T-helper 9 cell (primary cell): ENCODE results near the gene BAMBI.

Experiments used
- DNase-seq: peaks from one replicate; pipeline ENCODE4 v3.0.0-alpha.2; 2020

Gene BAMBI

GRCh38 chr10:28709001-28709710 lies 31.8 kb downstream of the BAMBI start:
- no peak for DNase-seq

- DNase-seq: no peak
Measured at GRCh38 chr10:28710202-28710886, 33.0 kb downstream of the BAMBI start.

DNA sequence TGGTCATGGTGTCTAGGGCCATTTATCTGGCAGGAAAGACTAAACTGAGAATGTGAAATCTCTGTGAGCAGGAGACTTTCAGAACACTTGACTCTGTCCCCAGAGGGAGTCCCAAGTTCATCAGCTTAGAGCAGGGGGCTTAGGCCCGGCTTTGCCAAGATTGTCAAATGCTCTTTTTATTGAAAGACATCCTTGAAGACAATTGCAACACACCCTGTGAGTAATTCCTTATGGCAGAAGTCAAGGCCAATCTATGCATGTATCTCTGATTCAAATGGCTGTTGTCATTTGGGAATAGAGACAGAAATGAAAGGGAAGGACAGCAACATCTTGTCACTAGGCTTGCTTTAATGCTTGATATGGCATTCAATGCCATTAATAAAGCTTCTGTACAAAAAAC lies 33.7 kb downstream of the BAMBI start:
- DNase-seq: no peak

GRCh38 chr10:28711776-28712175 lies 34.5 kb downstream of the BAMBI start:
- no peak for DNase-seq

DNA sequence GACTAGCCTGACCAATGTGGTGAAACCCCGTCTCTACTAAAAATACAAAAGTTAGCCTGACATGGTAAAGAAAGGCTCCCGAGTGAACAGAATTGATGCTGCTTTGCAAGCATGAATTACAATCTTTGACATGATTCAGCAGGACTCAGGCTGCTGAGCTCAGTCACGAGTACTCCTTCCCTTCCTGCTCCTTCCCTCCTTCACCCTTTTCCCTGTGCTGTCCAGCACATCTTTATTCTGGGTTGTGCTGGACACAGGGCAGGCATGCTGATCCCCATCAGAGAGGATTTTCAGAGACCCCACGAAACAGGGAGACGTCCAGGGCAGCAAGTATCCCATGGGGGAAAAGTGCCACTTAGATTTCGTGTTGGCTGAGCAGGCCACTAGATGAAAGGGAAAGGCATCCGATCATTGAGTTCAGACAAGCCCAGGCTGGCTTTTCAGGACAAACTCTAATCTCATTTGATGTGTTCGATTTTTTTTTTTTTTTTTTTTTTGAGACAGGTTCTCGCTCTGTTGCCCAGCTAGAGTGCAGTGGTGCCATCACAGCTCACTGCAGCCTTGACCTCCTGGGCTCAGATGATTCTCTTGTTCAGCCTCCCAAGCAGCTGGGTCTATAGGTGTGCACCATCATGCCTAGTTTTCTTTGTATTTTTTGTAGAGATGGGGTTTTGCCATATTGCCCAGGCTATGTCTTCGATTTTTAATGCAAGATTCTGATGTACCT lies 36.5 kb downstream of the BAMBI start:
- no peak for DNase-seq

GRCh38 chr10:28714401-28715053 lies 37.2 kb downstream of the BAMBI start:
- no peak for DNase-seq

DNA sequence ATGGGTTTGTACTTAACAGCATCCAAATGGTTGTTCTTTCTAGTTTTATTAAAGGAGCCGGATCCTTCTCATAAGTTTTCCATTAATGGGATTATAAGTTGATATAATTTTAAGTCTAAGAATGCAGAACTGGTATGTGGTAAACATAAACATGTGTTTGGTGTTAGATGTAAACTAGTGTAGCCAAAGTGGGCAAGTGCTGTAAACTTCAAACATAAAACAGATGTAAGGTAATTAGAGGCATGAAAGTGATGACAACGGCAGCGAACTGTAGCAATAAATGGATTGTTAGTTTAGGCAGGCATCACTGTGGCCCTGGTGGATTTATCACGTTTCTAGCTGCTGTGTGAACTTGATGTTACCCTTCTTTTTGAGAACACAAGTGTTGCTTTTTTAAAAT lies 37.9 kb downstream of the BAMBI start:
- no peak for DNase-seq

GRCh38 chr10:28715757-28716156 lies 38.4 kb downstream of the BAMBI start:
- DNase-seq: no peak

GRCh38 chr10:28716748-28717147 lies 39.4 kb downstream of the BAMBI start:
- DNase-seq: no peak

DNA sequence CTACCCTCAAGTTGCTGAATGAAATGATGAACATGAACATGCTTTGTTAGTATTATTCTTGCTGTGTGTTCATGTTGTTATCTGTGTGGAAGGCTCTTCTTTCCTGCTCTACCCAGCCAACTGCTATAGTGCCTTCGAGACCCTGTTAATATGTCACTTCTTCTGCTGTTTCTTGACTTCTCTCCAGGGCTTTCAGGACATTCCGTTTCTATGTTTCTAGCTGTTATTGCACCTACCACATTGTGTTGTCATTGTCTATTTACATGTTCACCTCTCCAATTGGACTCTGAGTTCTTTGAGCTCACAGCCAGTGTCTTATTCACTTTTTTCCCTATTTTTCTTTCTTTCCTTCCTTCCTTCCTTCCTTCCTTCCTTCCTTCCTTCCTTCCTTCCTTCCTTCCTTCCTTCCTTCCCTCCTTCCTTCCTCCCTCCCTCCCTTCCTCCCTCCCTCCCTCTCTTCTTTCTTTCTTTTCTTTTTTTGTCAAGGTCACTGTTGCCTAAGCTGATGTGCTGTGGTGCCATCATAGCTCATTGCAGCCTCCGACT lies 40.4 kb downstream of the BAMBI start:
- DNase-seq: no peak

- no peak for DNase-seq
Measured at GRCh38 chr10:28719789-28720436, 42.6 kb downstream of the BAMBI start.

DNA sequence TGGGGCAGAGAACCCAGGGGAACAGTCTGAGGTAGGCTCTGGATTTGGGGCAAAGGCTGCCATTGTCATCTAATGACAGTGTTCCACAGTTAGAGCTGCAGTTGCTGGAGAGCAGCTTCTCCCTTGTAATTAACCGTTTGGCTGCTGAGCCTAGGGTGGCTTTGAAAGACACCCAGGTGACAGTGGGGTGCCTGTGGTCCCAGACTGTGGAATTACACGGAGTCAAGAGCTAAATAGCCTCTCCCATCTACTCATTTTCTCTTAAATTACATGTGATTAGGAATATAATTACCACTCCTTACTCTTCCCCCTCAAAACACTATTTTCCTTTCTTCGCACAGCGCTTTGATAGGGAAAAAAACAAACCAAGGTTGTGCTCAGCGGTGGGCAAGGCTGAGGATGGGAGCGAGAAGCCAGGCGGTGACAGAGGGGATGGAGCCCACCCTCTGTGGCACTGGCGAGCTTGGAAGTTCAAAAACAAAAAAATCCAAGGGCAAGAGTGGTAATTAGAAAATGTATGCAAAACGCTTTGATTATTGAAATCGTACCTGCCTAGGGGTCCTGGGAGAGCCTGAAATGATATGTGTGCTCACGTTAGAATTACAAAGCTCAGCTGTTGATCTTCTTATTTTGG lies 44.1 kb downstream of the BAMBI start:
- no peak for DNase-seq

- DNase-seq: no peak
Measured at GRCh38 chr10:28722065-28722803, 44.9 kb downstream of the BAMBI start.

- no peak for DNase-seq
Measured at GRCh38 chr10:28728366-28728765, 51.0 kb downstream of the BAMBI start.

DNA sequence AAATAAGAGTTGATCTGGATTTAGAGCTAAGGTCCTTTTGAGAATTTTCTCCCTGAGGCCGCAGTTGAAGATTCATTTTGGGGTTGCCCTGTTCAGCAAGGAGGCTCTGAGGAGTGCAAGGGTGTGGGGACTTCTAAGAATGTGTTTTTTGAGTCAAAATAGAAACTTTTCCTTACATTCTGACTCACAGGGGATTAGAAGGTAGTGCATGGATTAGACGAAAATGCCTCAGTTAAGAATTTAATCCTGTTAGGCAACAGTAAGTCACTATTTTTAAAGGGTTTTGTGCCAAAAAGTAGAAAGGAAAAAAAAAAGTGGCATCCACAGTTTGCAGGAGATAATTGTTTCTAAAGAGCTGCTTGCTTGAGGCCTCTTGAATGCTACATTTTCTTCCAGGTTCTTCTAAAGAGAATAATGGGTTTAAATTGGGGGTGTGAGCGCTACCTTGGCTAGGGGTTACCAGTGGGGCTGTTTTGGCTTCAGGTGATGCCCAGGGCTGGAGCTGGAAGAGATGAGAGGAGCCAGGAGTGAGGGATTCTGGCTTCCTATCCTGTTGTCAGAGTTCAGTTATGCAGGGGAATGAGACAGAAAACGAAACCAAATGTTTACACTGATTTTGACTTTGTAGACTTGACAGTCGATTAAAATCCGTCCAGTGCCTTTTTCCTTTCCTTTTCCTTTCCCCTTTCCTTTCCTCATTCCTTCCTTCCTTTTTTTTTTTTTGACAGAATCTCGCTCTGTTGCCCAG lies 52.9 kb downstream of the BAMBI start:
- DNase-seq: no peak

GRCh38 chr10:28732091-28732490 lies 54.8 kb downstream of the BAMBI start:
- DNase-seq: no peak
